H1 (cell line): ENCODE data around the gene TRAF3IP3.

ENCODE experiments used
- BACH1 ChIP-seq: IDR thresholded peaks from 2 replicates; pipeline ENCODE4 v1.6.1; 2012; ENCODE audit warnings: low read length, improper control_type of control experiment
- EP300 ChIP-seq, 2 experiments: IDR thresholded peaks; 1 replicate in 1 of 2; 2 replicates in 1 of 2; pipeline ENCODE4 v1.6.1; 2011 to 2012; ENCODE audit warnings: low read depth in 2 of 2, low read length in 2 of 2, mild to moderate bottlenecking in 2 of 2, borderline replicate concordance in 1 of 2, inconsistent platforms in 1 of 2, moderate library complexity in 1 of 2
- EZH2 ChIP-seq: fragments of 200-600 bp; sonication (generic); IDR thresholded peaks from 2 replicates; pipeline ENCODE4 v1.7.1; 2012; ENCODE audit warnings: low read depth, mild to moderate bottlenecking, moderate library complexity, low read length, inconsistent platforms; ENCODE audit not compliant: severe bottlenecking
- FOSL1 ChIP-seq: IDR thresholded peaks from 2 replicates; pipeline ENCODE4 v1.6.1; 2011; ENCODE audit warnings: mild to moderate bottlenecking, low read depth, low read length, moderate library complexity; ENCODE audit not compliant: insufficient read depth
- POLR2A ChIP-seq, 2 experiments: IDR thresholded peaks; 1 replicate in 1 of 2; 2 replicates in 1 of 2; pipeline ENCODE4 v1.6.1; 2011; ENCODE audit warnings: low read depth in 2 of 2, low read length in 2 of 2, mild to moderate bottlenecking in 2 of 2; ENCODE audit errors: control extremely low read depth in 1 of 2
- RAD21 ChIP-seq, 2 experiments: IDR thresholded peaks in 1 of 2; conservative IDR thresholded peaks in 1 of 2; 2 replicates each; pipeline ENCODE4 v1.6.1; 2011; ENCODE audit warnings: low read depth in 2 of 2, low read length in 2 of 2, improper control_type of control experiment in 1 of 2, inconsistent platforms in 1 of 2, mild to moderate bottlenecking in 1 of 2, moderate library complexity in 1 of 2
- YY1 ChIP-seq: IDR thresholded peaks from 2 replicates; pipeline ENCODE4 v1.6.1; 2011; ENCODE audit warnings: low read depth, mild to moderate bottlenecking, low read length
- TF ChIP-seq, protein P1 (sequence below): IDR thresholded peaks from 2 replicates; pipeline ENCODE4 v1.6.1; 2012; ENCODE audit warnings: low read length, inconsistent platforms
- TF ChIP-seq, protein P2 (sequence below), 3 experiments: IDR thresholded peaks; 1 replicate in 2 of 3; 2 replicates in 1 of 3; pipeline versions ENCODE4 v1.5.1 to v1.6.1; 2011; ENCODE audit warnings: low read length in 3 of 3, mild to moderate bottlenecking in 3 of 3, inconsistent platforms in 2 of 3, low read depth in 1 of 3, moderate library complexity in 1 of 3; ENCODE audit not compliant: insufficient read depth in 1 of 3; ENCODE audit errors: control extremely low read depth in 1 of 3

DNA sequence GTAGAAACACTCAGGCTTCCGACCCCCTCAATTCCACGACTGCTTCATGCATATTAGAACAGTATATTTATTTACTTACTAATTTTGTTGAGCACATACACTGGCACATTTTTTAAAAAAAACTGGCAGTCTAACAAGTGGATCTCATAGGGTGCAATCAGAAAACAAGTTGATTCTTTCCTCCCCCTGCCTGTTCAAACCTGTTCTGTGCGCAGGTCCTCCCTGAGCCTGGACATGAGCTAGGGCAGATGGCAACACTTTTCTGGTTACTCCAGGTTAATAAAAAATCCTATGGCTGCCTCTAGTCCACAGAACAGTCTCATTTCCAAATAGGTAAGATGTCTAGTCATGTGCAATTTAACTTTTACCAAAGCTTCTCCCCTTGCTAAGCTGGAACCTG lies 32.6 kb upstream of the TRAF3IP3 start:
- no peak for TF ChIP-seq POLR2A (IDR thresholded peaks at IDR 0.05; ENCODE audit: control extremely low read depth in 1 of 2, low read depth in 2 of 2, low read length in 2 of 2)
- TF ChIP-seq, protein P1, sequence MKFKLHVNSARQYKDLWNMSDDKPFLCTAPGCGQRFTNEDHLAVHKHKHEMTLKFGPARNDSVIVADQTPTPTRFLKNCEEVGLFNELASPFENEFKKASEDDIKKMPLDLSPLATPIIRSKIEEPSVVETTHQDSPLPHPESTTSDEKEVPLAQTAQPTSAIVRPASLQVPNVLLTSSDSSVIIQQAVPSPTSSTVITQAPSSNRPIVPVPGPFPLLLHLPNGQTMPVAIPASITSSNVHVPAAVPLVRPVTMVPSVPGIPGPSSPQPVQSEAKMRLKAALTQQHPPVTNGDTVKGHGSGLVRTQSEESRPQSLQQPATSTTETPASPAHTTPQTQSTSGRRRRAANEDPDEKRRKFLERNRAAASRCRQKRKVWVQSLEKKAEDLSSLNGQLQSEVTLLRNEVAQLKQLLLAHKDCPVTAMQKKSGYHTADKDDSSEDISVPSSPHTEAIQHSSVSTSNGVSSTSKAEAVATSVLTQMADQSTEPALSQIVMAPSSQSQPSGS, result no peak
- TF ChIP-seq, protein P2, sequence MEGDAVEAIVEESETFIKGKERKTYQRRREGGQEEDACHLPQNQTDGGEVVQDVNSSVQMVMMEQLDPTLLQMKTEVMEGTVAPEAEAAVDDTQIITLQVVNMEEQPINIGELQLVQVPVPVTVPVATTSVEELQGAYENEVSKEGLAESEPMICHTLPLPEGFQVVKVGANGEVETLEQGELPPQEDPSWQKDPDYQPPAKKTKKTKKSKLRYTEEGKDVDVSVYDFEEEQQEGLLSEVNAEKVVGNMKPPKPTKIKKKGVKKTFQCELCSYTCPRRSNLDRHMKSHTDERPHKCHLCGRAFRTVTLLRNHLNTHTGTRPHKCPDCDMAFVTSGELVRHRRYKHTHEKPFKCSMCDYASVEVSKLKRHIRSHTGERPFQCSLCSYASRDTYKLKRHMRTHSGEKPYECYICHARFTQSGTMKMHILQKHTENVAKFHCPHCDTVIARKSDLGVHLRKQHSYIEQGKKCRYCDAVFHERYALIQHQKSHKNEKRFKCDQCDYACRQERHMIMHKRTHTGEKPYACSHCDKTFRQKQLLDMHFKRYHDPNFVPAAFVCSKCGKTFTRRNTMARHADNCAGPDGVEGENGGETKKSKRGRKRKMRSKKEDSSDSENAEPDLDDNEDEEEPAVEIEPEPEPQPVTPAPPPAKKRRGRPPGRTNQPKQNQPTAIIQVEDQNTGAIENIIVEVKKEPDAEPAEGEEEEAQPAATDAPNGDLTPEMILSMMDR (IDR thresholded peaks at IDR 0.05; ENCODE audit: control extremely low read depth in 1 of 3, insufficient read depth in 1 of 3, low read depth in 1 of 3, low read length in 3 of 3), result no peak
- TF ChIP-seq YY1, result no peak
- no peak for TF ChIP-seq RAD21 (IDR thresholded peaks at IDR 0.05 in 1 of 2, conservative IDR thresholded peaks at IDR 0.05 in 1 of 2; ENCODE audit: low read depth in 2 of 2, low read length in 2 of 2)
- no peak for TF ChIP-seq FOSL1
- TF ChIP-seq BACH1, result no peak
- TF ChIP-seq EZH2, result no peak
- TF ChIP-seq EP300 (IDR thresholded peaks at IDR 0.05; ENCODE audit: borderline replicate concordance in 1 of 2, low read depth in 2 of 2, low read length in 2 of 2), result no peak
